22Rv1 (cell line): Measurements from ENCODE around the gene EEF1AKMT3.

Experiments
- CTCF ChIP-seq: fragments of 450-650 bp; IDR thresholded peaks from 2 replicates; pipeline ENCODE4 v1.5.1; 2017; ENCODE audit warnings: mild to moderate bottlenecking
- ZFX ChIP-seq: fragments of 450-650 bp; IDR thresholded peaks from 2 replicates; pipeline ENCODE4 v1.6.1; 2017; ENCODE audit warnings: antibody characterized with exemption, borderline replicate concordance

GRCh38 chr12:57724936-57725740, 47.3 kb upstream of the EEF1AKMT3 start:
- TF ChIP-seq CTCF, result no peak
- TF ChIP-seq ZFX, result no peak
